GM18505 (cell line): ENCODE results near the gene DNAH17.

Source experiments
- ATAC-seq: cut with Tn5 transposase; IDR thresholded peaks from one replicate; pipeline ENCODE4 v1.9.1; 2021; ENCODE audit not compliant: unreplicated experiment
- POLR2A ChIP-seq: IDR thresholded peaks from 4 replicates; pipeline ENCODE4 v1.6.1; 2011; ENCODE audit warnings: borderline replicate concordance; ENCODE audit not compliant: insufficient read depth, insufficient read length; ENCODE audit errors: extremely low read depth

The DNAH17 gene

GRCh38 chr17:78401891-78402290 lies 175.3 kb downstream of the DNAH17 start:
- ATAC-seq: no peak
- TF ChIP-seq POLR2A: no peak

GRCh38 chr17:78401246-78401645 lies 175.9 kb downstream of the DNAH17 start:
- no peak for TF ChIP-seq POLR2A
- no peak for ATAC-seq

DNA sequence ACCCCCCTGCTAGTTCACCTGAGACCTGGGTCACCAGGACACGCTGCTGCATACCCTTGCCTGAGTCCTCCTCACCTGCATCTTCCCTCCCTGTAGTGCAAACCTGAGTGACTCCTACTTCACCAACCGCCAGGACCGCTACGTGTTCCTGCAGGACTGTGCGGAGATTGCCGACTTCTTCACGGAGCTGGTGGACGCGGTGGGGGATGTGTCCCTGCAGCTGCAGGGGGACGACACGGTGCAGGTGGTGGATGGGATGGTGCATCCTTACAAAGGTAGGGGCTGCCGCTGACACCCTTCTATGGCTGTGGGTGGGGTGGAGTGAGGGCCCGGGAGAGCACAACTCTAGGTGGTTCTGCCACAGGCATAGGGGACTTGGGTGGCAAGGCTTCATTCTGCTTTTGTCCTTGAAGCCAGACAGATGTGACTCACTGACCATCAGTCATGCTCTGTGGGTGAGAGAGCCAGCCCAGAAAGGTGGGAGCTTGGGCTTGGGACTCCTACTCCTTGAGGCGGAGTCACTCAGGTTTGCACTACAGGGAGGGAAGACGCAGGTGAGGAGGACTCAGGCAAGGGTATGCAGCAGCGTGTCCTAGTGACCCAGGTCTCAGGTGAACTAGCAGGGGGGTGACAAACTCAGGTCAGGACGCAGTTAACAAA lies 176.5 kb downstream of the DNAH17 start:
- no peak for ATAC-seq
- TF ChIP-seq POLR2A: no peak

DNA sequence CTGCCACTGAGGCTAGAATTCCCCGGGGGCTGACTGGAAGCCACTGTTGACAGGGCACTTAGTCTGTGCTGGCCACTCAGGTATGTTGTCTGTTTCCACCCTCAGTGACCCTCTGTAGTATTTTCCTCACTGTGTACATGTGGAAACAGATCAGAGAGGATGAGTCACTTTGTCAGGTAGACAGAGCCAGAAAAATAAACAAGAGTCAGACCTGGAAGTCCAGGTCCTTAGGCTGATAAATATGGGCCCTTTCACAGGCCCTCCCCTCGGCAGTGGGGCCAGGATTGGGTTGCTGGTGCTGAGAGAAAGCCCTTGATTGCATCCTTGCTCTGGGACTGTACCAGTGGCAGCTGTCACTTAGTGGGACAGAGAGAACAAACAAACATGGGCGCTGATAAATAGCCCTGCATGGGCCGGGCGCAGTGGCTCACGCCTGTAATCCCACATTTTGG lies 177.5 kb downstream of the DNAH17 start:
- no peak for ATAC-seq
- no peak for TF ChIP-seq POLR2A

DNA sequence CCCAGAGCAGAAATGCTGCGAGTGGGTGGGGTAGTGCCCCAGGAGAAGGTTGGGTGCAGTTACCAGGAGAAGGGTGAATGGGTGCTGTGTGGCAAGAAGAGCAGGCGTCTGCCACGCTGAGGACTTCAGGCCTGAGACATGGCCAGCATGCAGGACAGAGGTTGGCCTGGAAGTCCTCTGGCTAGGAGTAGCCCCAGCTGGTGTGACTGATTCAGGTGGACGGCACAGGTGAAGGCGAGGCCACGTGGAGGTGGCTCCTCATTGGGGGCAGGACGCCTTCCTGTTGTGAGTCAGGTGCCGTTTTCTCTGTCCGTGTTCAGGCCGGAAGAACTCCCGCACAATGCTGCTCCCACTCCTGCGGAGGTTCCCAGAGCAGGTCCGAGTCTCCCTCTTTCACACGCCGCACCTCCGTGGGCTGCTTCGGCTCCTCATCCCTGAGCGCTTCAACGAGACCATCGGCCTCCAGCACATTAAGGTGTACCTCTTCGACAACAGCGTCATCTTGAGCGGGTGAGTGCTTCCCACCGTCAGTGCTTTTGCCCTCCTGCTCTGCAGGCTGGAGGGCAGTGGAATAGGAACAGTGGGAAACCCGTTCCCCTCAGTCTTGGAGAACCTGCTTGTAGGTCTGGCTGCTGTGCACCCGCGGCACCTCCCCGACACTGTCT lies 178.0 kb downstream of the DNAH17 start:
- no peak for TF ChIP-seq POLR2A
- ATAC-seq: no peak

DNA sequence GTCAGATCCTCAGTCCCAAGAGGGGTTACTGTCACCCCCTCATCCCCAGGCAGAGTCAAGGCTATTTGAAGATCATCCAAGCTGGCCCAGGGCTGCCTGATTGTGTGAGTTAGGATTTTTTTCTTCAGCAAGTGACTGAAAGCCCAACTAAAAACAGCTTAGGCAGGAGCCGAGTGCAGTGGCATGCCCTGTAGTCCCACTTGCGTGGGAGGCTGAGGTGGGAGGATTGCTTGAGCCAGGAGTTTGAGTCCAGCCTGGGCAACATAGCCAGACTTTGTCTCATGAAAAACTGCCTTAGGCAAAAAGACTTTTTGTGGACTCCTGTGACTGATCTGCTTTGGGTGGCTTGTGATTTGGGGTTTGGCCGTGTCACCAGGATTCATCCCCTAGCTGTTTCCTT lies 178.8 kb downstream of the DNAH17 start:
- ATAC-seq: no peak
- TF ChIP-seq POLR2A: no peak

- TF ChIP-seq POLR2A: no peak
- ATAC-seq: no peak
Observed at GRCh38 chr17:78397681-78398101, 179.5 kb downstream of the DNAH17 start.

- TF ChIP-seq POLR2A: no peak
- ATAC-seq: no peak
Observed at GRCh38 chr17:78396441-78397337, 180.5 kb downstream of the DNAH17 start.

DNA sequence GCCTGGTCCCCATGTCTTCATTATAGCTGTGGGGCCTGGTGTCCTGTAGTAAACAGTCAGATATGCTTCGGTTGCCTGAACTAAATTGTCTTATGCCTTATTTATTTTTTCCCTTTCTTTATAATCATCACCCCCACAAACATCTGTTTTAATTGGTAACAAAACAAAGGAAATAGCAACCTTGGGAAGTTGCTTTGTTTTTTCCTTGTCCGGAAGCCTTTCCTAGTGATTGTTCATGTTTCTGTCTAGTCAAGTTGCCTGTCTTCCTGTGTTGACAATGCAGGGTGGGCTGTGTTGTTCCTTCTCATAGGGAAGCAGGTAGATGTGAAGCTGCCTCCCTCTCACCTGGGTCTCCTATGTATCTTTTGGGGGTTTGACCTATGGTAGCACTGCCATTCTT lies 182.0 kb downstream of the DNAH17 start:
- no peak for TF ChIP-seq POLR2A
- no peak for ATAC-seq

GRCh38 chr17:78394209-78394608 lies 183.0 kb downstream of the DNAH17 start:
- ATAC-seq: no peak
- no peak for TF ChIP-seq POLR2A

- ATAC-seq: no peak
- TF ChIP-seq POLR2A: no peak
Observed at GRCh38 chr17:78393575-78393974, 183.6 kb downstream of the DNAH17 start.

GRCh38 chr17:78392295-78392694 lies 184.9 kb downstream of the DNAH17 start:
- ATAC-seq: no peak
- no peak for TF ChIP-seq POLR2A

DNA sequence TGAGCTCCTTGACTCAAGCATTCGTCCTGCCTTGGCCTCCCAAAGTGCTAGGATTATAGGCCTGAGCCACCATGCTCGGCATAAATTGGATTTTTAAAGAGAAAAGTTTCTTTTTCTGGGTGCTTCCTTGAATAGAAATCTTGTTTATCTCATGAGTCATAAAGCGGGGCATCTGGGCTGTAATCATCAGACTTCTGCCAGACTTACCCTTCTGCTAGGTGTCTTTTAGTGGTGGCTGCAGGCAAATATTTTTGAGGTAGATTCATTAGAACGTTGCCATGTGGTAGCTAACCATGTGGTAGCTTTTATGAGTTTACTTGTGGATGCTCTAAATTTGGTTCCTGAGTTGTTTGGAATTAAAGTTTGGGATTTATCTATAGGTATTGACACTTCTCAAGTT lies 185.4 kb downstream of the DNAH17 start:
- TF ChIP-seq POLR2A: no peak
- no peak for ATAC-seq

GRCh38 chr17:78391051-78391431 lies 186.2 kb downstream of the DNAH17 start:
- TF ChIP-seq POLR2A: no peak
- ATAC-seq: no peak

DNA sequence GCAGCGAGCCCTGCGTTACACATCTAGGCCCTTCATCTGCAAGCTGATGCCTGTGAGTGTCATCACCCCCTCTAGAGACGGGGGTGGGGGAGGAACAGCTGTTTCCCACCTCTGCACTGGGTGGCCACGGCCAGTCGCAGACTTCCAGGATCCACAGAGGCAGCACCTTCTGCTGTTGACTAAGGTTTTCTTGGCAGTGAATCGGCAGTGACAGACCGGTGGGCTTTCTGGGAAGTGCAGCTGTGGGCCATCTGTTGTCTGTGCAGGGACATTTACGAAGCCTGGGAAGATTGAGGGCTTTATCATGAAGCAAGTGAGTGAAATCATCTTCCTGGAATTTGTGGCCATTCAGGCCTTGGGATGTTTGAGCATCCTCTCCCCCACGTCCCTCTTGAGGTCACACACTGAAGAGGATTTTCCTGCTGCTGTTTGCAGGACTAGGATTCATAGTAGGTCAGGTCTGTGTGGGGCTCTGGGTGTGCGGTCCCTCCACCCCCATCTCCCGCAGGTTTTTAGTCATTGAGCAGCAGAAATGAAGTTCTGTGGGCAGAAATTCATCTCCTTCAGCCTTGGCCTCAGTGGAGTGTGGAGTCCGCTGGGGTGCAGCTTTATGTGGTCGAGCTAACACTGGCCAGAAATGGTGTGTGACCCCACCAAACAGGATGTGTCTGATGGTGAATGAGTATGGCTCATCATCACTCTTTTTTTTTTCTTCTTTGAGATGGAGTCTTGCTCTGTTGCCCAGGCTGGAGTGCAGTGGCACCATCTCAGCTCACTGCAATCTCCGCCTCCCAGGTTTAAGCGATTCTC lies 186.8 kb downstream of the DNAH17 start:
- ATAC-seq: no peak
- no peak for TF ChIP-seq POLR2A
